ENCODE data around the gene PCMTD2.

The PCMTD2 gene

GRCh38 chr20:64238851-64239387 is 16.6 kb upstream of the PCMTD2 start:
- no peak for DNase-seq (ENCODE audit: low spot score)

- DNase-seq (ENCODE audit: low spot score), result no peak
Measured at GRCh38 chr20:64239449-64240242, 15.9 kb upstream of the PCMTD2 start.

- no peak for DNase-seq (ENCODE audit: low spot score)
Measured at GRCh38 chr20:64240243-64241015, 15.1 kb upstream of the PCMTD2 start.

GRCh38 chr20:64241061-64241460 is 14.5 kb upstream of the PCMTD2 start:
- DNase-seq (ENCODE audit: low spot score), result no peak

GRCh38 chr20:64242003-64242796 is 13.3 kb upstream of the PCMTD2 start:
- no peak for DNase-seq (ENCODE audit: low spot score)

- no peak for DNase-seq (ENCODE audit: low spot score)
Measured at GRCh38 chr20:64242797-64243475, 12.6 kb upstream of the PCMTD2 start.

GRCh38 chr20:64244281-64244805 is 11.2 kb upstream of the PCMTD2 start:
- no peak for DNase-seq (ENCODE audit: low spot score)

GRCh38 chr20:64244870-64245603 is 10.5 kb upstream of the PCMTD2 start:
- DNase-seq (ENCODE audit: low spot score), result no peak

GRCh38 chr20:64245746-64246595 is 9.6 kb upstream of the PCMTD2 start:
- no peak for DNase-seq (ENCODE audit: low spot score)

GRCh38 chr20:64246616-64247306 is 8.8 kb upstream of the PCMTD2 start:
- DNase-seq (ENCODE audit: low spot score), result no peak

GRCh38 chr20:64247307-64247618 is 8.3 kb upstream of the PCMTD2 start:
- DNase-seq (ENCODE audit: low spot score), result no peak

- DNase-seq (ENCODE audit: low spot score), result no peak
Measured at GRCh38 chr20:64247970-64248841, 7.3 kb upstream of the PCMTD2 start.

- no peak for DNase-seq (ENCODE audit: low spot score)
Measured at GRCh38 chr20:64250027-64250426, 5.5 kb upstream of the PCMTD2 start.

GRCh38 chr20:64253000-64253383 is 2.6 kb upstream of the PCMTD2 start:
- no peak for DNase-seq (ENCODE audit: low spot score)

GRCh38 chr20:64253443-64253842 is 2.1 kb upstream of the PCMTD2 start:
- DNase-seq (ENCODE audit: low spot score), result no peak

- DNase-seq (ENCODE audit: low spot score), result no peak
Measured at GRCh38 chr20:64254156-64254555, 1.4 kb upstream of the PCMTD2 start.

- no peak for DNase-seq (ENCODE audit: low spot score)
Measured at GRCh38 chr20:64254571-64255360, 782 bp upstream of the PCMTD2 start.
